Stimulated activated CD4-positive, alpha-beta T cell treated with anti-CD3 and anti-CD28 coated beads, Interleukin-2, amount 100 ng/mL, for 4 hours (primary cell): ENCODE measurements around the gene BACE1.

ENCODE experiments used
- DNase-seq: peaks from one replicate; pipeline ENCODE4 v3.0.0-alpha.2; 2020; ENCODE audit warnings: low read depth

Gene BACE1

DNA sequence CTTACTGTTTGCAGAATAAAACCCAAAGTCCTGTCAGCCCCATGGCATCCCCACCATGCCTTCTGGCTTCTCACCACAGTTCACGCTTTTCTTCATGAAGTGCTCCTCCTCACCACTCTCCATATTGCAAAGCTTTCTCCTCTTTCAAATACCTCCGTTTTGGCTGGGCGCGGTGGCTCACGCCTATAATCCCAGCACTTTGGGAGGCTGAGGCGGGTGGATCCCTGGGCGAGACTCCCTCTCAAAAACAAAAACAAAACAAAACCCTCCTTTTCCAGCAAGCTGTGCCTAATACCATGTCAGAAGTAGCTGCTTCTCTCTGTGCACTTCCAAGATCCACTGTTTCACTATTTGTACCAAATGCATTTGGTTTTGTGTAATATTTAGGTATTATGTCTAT is 6.7 kb downstream of the BACE1 start:
- no peak for DNase-seq

DNA sequence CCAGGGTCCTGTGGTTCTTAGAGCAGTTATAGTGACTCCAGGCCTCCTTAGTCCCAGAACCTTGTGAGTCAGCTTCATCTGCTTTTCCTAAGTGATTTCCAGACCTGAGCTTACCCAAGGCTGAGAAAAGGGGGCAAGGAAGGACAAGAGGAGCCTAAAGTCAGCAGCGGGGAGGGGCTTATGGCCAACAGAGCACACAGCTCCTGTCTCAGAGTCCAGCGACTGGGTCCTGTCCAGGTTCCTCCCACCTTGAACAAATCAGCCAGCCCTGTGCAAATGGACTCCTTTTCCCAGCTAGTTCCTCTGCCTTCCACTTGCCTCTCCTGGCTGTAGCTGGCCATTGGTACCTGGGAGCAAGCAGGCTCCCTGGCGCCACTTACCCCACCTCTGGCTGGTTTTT is 10.9 kb downstream of the BACE1 start:
- DNase-seq = no peak

DNA sequence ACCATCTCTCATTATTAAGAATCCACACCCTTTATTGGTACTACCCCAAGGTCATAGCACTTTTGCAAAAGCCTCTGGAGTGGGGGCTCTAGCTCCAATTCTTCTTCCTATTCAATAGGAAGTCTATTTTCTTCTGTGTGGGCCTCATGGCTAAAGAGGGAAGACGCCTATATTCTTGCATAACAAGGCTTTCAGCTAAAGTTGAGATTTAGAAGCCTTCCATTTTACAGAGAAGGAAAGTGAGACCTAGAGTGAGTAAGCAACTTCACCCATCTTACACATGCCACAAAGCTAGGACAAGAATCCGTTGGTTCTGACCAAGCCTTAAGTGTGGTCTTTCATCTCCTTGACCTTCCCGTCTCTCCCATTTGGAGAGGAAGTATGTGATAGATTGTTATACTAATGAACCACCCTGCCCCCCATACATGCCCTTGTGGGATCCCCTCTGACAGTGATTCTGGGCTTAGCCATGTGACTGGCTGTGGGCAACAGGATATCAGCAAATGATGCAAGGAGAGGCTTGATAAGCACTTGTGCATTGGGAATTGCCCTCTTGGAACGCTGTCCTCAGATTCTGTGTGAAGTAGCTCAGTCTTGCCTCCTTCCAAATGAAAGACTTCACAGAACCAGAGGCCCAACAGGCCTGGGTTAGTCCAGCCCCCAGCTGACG is 12.3 kb downstream of the BACE1 start:
- DNase-seq = no peak

DNA sequence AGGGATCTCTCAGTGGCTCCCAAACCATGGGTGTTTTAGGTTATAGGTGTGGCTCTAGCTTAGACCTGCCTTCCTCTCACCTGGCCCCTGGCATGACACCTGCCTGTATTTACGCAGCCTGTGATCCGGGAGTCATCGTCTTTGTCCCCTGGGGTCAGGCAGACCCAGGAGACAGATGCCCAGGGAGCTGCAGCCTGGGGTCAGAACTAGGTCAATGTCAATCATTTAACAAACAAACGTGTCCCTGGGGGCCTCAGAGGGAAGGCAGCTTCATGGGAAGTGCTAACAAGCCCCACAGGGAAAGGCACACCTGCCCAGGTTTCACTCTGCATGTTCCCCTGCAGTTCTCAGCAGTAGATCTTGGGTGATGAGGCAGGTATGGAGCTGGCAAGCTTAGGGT is 13.0 kb downstream of the BACE1 start:
- DNase-seq = no peak

DNA sequence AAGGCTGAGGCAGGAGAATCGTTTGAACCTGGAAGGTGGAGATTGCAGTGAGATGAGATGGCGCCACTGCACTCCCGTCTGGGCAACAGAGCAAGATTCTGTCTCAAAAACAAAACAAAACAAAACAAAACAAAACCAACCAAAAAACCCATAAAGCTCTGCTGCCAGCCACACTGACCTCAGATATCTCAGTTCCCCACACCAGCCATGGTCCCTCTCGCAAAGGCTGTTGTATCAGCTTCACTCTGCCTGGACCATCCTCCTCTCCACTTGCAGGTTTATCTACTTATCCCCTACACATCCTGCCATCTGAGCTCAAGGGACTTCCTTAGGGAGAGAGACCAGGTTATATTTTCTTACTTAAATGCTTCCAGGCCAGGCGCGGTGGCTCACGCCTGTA is 13.8 kb downstream of the BACE1 start:
- DNase-seq = no peak

DNA sequence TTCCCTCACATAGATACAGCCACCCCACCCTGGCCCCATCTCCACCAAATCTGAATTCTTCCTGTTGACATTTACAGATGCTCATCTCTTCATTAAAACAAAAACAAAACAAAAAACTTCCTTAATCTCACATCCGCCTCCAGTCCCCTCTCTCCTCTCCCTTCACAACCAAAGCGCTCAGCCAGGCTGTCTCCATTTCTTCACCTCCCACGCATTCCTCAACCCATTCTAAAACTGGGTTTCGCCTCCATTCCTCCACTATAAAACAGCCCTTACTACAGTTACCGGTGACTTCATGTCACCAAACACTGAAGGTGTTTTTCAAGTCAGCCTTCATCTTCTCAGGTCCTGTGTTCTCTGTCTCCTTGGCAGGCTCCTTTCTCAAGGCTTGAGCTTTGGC is 15.3 kb downstream of the BACE1 start:
- no peak for DNase-seq

DNA sequence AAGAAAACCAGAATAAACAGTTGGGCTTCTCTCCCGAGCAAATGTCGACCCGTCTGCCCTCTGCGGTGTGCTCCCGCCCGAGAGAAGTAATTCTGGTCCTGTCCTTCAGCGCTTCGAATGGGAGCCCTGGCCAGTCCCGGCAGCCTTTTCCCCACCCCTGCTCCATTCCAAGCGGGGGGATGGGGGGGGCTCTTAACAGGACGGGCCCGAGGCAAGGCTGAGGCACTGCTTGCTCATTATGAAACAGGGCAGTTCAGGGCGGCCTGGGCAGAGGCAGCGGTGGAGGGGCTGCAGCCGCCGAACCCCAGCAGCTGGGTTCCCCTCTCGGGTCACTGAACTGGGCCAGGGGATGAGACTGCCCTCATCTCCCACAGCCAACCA is 15.8 kb downstream of the BACE1 start:
- no peak for DNase-seq

DNA sequence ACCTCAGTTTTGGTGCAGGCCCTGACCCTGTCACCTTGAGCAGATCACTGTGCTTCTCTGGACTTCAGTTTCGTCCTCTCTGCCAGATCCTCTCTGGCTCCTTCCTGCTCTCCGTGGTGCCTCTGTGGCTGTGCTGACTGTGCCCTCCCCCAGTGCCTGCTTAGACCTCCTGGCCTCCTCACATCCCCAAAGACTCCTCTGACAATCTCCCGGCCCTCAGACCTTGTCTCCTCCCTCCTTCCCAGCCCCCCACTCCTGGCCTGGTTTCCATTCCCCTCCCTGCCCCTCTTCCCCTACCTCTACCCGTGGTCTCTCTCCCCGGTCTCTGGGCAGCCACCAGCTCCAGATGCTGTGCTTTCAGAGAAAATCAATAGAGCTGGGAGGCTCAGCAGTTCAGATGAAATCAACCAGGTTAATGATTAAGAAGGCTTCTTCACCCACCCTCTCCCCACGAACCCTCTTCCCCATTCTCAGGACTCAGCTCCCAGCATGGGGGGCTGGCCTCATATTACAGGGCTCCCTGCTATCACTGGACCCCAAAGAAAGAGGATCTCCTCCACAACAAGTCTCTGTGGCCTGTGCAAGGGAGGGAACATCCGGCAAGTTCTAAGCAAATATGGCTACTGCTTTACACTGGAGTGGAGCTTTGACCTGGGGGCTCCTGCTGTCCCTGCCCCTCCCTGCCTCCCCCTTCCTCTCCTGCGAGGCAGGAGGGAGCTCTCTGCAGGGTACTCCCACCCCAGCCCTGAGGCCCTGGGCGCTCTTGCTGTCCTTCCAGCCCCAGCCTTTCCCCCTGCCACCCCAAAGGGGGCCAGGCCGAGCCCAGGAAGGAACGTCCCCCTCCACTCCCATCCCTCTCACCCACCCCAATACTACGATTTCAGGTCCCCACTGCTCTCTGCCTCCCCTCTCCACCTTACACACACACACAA is 16.4 kb downstream of the BACE1 start:
- DNase-seq = no peak

DNA sequence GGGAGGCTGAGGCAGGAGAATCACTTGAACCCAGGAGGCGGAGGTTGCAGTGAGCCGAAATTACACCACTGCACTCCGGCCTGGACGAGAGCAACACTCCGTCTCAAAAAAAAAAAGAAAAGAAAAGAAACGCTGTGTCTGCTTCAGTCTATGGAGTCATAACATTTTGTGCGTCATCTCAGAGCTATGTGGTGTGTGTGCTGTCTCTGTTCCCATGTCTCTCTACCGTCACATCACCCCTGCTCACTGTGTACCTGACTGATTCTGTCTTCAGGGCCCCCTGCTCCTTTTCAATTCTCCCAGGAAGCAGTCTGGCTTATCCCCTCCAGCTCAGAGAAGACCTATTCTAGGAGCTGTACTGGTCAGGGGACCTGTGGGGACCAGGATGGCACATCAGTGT is 17.9 kb downstream of the BACE1 start:
- DNase-seq = no peak

DNA sequence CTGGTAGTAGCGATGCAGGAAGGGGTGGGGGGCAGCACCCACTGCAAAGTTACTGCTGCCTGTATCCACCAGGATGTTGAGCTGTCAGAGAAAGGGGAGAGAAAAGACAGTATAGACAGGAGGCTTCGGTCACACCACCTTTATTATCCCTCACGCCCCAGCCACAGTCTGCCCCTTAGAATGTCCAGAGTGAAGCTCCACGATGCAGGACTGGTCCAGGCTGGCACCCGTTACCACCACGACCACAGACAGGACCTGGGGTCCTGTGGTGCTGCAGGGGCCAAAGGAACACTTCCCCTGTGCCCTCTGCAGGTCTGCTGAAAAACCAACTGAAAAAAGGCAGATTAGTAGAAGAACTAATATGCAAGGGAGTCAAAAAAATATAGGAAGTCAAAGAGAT is 19.2 kb downstream of the BACE1 start:
- no peak for DNase-seq

DNA sequence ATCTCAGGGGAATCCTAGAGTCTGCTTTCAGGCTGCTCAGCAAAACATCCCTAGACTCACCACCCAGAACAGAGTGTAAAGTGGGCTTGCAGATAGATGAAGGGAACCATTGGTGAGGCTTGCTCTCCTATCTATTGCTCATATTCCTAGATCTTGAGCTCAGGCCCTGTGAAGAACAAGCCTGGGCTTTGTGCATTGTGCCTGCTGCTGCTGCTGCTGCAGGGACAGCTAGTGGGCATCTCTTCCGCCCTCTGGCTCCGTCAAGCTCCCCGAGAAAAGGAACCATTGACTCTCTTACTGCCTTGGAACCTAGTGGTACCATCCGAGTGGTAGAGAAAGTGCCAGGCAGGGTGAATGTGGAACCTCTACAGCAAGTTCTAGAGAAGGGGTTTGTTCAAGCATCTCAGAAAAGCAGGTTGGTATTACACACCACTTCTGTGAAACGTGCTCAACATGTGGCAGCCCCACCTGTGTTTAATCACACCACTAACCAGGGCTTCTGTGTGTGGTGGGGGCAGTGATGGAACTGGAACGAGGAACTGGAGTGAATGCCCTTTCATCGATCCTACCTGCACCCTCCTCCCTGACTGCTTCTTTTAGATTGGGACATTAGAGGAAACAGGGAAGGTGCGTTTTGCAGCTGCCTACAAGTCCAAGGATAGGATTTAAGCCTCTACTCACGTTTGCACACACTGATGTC is 20.5 kb downstream of the BACE1 start:
- DNase-seq = no peak

DNA sequence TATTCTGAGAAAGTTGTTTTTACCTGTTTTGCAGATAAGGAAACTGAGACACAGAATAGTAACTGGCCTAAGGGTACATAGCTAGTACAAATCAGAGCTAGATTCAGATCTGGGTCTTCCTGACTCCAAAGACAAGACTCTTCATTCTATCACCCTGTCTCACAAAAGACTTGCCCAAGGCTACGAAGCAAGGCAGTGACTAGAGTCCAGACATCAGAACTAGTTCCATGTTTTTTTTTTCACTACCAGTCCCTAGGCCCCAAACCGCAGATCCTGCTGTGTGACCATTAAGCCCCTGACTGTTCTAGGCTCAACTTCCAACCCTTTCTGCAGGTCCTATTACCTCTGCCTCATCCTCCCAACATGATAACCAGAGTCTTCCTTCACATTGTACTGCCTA is 23.4 kb downstream of the BACE1 start:
- no peak for DNase-seq

DNA sequence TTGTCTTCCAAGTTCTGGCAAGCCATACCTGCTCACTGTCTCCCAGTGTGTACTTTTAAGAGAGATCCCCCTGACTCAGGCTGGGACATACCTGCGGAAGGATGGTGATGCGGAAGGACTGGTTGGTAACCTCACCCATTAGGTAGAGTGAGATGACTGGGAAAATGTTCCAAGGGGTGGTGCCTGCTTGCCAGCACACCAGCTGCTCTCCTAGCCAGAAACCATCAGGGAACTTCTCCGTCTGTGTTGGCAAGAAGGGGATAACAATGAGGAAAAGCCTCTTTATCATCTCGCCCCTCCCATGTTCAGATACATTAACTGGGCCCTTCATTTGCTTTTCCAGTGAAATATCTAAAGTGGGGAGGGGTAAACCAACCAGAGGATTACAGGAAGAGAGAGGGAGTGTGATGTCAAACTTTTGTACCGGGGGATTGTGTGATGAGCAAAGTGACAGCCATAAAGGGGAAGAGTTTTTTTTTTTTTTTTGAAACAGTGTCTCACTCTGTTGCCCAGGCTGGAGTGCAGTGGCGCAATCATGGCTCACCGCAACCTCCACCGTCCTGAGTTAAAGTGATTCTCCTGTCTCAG is 25.2 kb downstream of the BACE1 start, which contains the start of gene BACE1-AS:
TSS of gene BACE1-AS (plus strand) at position 538 of the 588 bp plus-strand sequence.
- no peak for DNase-seq

DNA sequence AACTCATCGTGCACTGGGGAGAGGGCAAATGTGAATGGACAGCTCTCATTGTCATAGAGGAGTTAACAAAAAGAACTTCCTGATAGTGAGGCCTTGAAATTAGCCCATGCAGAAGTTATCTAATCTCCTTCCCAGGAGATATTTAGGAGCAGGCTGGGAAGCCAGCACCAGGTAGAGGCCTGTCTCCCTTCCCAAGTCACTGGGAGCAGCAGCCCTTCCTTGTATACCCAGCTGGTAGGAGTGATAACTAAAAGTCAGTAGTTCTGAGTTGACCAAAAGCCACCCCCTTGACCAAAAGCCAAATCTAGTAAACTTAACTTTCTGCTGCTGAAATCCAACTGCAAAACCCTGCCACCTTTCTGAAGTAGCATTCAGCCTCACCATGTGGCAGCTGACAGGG is 26.3 kb downstream of the BACE1 start:
- no peak for DNase-seq

DNA sequence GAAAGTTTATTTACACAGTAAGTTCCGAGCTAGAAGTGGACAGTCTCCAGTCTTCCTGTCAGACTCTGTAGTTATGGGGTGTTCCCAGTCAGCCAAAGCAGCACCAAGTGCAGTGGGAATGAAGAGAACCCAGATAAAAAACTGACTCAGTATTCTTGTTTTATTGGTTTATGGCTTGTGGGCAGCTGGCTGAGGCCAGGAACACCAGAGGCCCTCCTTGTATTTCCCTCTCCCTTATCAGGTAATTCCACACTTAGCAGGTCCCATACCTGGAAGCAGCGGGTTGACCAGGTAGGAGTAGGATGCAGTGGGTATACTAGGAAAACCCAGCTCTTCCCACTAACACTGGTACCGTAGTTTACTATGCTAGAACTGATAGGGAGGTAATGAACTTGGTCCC is 28.4 kb downstream of the BACE1 start:
- no peak for DNase-seq

DNA sequence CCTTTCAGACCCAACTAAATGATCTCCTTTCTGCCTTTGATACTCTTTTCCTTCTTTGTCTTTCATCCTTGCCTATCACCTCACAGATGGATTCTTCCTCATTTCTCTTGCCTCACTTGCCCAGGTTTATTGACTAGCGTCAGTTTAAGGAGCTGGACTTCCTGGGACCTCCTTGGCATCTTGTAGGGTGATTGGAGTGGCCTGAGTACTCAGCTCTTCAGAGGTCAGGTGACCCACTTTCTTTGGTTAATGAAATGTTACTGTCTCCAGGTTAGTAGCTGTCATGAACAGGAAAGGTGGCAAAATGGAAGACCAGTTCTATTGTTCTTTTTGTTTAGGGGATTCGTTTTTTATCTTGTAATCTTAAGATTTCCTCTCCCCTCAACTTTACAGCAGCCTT is 29.5 kb downstream of the BACE1 start:
- DNase-seq = no peak

DNA sequence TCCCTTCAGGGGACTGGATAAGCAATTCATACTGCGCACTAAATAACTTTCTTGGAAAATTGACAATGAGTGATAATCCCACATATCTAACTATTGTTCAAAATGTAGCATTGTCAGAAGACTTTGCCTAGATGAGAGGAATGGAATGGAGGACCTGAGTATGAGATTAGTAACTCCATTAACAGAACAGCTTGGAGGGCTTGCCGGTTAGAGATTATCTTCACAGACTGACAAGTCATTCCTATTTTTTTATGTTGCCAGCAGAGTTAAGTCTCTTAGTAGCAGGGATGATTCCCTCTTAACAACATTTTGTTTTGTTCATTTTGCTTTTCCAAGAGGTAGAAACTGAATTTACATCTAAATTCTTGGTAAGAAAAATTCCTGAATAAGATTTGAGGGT is 32.0 kb downstream of the BACE1 start:
- no peak for DNase-seq

DNA sequence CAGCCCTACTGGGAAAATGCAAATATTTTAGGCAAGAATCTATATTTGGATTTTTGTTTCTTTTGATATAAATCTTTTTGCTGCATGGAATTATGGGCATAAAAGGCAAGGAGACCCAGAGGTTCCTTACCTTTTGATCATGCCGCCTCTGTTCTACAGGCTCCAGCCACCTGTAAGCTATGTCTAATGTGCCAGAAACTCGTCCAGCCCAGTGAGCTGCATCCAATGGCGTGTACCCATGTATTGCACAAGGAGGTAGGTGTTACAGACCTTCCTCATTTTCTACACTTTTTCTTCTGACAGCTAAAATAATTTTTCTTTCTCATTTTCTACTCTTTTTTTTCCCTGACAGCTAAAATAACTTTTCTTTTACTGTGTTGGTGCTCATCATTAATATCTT is 33.1 kb downstream of the BACE1 start:
- DNase-seq = no peak

DNA sequence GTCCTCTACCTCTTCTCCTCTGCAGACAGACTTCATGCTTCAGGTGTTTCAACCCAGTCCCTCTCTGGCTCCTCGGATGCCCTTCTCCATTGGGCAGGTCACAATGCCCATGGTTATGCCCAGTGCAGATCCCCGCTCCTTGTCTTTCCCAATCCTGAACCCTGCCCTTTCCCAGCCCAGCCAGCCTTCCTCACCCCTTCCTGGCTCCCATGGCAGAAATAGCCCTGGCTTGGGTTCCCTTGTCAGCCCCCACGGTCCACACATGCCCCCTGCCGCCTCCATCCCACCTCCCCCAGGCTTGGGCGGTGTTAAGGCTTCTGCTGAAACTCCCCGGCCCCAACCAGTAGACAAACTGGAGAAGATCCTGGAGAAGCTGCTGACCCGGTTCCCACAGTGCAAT is 34.2 kb downstream of the BACE1 start:
- no peak for DNase-seq

DNA sequence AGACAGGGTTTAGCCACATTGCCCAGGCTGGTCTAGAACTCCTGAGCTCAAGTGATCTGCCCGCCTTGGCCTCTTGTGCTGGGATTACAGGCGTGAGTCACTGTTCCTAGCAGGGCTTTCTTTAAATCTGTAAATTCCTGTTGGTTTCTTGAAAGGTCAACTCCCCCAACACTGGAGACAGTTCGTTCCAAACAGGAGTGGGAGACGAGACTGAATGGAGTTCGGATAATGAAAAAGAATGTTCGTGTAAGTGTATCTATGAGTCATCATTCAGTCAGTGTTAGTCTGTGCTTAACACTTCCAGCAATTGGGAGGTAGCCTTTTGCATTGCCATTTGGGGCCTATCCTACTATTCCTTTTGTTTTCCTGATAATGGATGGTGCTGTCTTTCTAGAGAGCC is 34.9 kb downstream of the BACE1 start:
- DNase-seq = no peak

DNA sequence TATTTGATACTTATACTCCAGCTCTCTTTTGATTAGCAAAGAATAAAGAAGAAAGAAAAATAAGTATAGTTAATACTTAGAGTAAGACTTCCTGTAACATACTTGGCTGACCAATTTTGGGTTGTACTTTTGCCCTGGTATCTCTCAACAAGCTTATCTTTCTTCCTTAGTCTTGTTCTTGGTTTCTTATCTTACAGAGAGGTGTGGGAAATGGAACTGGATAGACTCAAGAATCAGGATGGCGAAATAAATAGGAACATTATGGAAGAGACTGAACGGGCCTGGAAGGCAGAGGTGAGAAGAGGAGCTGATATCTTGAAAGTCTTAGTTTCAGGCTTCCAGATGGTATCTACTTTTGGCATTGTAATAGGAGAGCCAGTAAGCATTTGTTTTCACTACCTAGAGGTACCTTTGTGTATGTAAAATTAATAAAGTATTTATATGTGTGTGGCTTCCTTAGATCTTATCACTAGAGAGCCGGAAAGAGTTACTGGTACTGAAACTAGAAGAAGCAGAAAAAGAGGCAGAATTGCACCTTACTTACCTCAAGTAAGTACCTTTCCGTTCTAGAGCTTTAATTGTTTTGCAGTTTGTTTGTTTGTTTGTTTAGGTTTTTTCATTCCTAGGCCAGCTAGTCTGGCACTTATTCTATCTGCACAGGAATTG is 36.2 kb downstream of the BACE1 start:
- no peak for DNase-seq

DNA sequence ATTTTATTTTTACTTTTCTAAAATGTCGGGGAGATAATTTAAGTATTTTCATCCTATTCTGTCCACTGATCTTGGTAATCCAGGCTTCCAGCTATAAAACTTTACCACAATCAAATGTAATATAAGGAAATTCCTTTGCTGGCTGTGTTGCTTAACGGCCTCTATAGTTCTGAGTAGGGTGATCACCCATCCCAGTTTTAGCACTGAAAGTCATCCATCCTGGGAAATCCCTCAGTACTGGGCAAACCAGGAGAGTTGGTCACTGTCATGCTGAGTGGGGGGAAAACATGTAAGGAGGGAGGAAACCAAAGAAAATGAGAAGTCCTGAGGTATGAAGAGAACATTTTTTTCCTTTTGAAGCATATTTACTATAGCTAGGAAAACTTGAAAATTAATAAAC is 37.7 kb downstream of the BACE1 start:
- DNase-seq = no peak
